HAP-1 (cell line): ENCODE measurements around the gene SOX1.

ENCODE experiments used
- DNase-seq, 2 experiments: peaks; one replicate each; pipeline ENCODE4 v3.0.0-alpha.2; 2016 to 2020; ENCODE audit warnings: low spot score in 2 of 2
- H3K27me3 ChIP-seq: fragments of 250-450 bp; sonication (Bioruptor Pico); 2 replicates; pipeline ENCODE4 v1.5.1; 2020; ENCODE audit warnings: low read depth, mild to moderate bottlenecking, moderate library complexity
- H3K36me3 ChIP-seq: fragments of 250-450 bp; sonication (Bioruptor Pico); replicated peaks from 2 replicates; pipeline ENCODE4 v1.5.1; 2020; ENCODE audit warnings: mild to moderate bottlenecking
- H3K4me1 ChIP-seq: fragments of 250-450 bp; sonication (Bioruptor Pico); 2 replicates; pipeline ENCODE4 v1.5.1; 2020; ENCODE audit warnings: mild to moderate bottlenecking
- H3K4me3 ChIP-seq: fragments of 250-450 bp; sonication (Bioruptor Pico); 2 replicates; pipeline ENCODE4 v1.5.1; 2020; ENCODE audit warnings: mild to moderate bottlenecking, moderate library complexity
- H3K9me3 ChIP-seq: fragments of 250-450 bp; sonication (Bioruptor Pico); 2 replicates; pipeline ENCODE4 v1.5.1; 2020; ENCODE audit warnings: mild to moderate bottlenecking, moderate library complexity
- in situ Hi-C: fragments of 300-500 bp; cut with MboI; formaldehyde crosslinking; loops from 3 replicates; pipeline ENCODE4 v1.14.3; 2020; ENCODE audit warnings: low sequenced_read_pairs, inconsistent platforms, mixed read lengths

SOX1 gene

GRCh38 chr13:112062072-112062567 is 4.8 kb upstream of the SOX1 start:
- no peak for DNase-seq
- no peak overlapping the region for H3K4me3 ChIP-seq
- H3K36me3 ChIP-seq = no peaks in the 10 kb centered on the region
- H3K4me1 ChIP-seq = no peaks in the 10 kb centered on the region
- in situ Hi-C loops = loop anchor here (25.0 kb wide), 2 partner anchors 375 to 550 kb away; no protein-coding TSS in a partner anchor
- peaks cover 78% of the 10 kb centered on the region for H3K27me3 ChIP-seq
- H3K9me3 ChIP-seq = no peaks in the 10 kb centered on the region

- DNase-seq = peak in 1 of 2 experiments; percentile 38
- Histone ChIP-seq H3K36me3 (no peaks in the 10 kb centered on the region), H3K27me3 (peaks cover 74% of the 10 kb centered on the region), H3K4me1 (no peaks in the 10 kb centered on the region), H3K9me3 (no peaks in the 10 kb centered on the region), H3K4me3 (no peak overlapping the region)
- in situ Hi-C loops = loop anchor here (25.0 kb wide), 2 partner anchors 374 to 549 kb away; no protein-coding TSS in a partner anchor
Measured at GRCh38 chr13:112062571-112063570, 4.1 kb upstream of the SOX1 start.

DNA sequence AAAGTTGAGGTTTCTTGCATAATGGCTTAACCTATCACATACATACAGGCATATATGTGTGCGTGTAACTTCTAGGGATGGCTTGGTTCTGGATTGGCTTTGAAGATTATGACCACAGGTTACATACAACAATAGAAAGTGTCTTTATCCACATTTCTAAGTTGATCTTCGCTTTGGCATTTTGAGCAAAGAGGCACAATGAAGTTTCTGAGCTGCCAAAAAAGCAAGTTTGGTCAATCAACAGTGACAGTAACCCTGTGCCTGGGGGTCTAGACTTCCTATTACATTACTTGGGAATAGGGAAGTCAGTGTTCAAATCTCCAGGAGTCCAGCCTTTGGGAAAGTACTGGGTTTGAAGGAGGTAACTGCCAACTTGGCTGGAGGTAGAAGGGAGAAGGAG is 3.1 kb upstream of the SOX1 start:
- Histone ChIP-seq H3K9me3 (no peaks in the 10 kb centered on the region), H3K4me1 (no peaks in the 10 kb centered on the region), H3K4me3 (no peak overlapping the region), H3K36me3 (no peaks in the 10 kb centered on the region), H3K27me3 (peaks cover 65% of the 10 kb centered on the region)
- no peak for DNase-seq
- in situ Hi-C loops = loop anchor here (25.0 kb wide), 2 partner anchors 373 to 548 kb away; no protein-coding TSS in a partner anchor

GRCh38 chr13:112064222-112064621 is 2.7 kb upstream of the SOX1 start:
- Histone ChIP-seq H3K27me3 (peaks cover 60% of the 10 kb centered on the region), H3K9me3 (no peaks in the 10 kb centered on the region), H3K36me3 (no peaks in the 10 kb centered on the region), H3K4me3 (no peak overlapping the region), H3K4me1 (no peaks in the 10 kb centered on the region)
- in situ Hi-C loops = loop anchor here (25.0 kb wide), 2 partner anchors 373 to 548 kb away; no protein-coding TSS in a partner anchor
- DNase-seq = no peak

DNA sequence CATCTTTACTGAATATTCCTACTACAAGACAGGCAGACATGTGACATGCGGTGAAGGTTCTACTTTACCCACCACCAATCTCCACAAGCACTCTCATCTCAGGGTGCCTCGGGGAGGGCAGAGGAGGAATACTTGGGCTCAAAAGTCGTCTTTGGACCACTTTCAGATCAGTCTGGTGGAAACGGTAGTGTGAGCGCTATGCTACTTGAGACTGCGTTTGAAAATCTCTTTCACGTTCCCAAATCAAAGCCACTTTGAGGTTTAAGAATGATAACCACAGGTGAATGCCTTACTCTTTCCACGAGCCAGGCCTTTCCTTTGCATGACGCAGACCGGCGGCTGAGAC is 1.5 kb upstream of the SOX1 start:
- DNase-seq = no peak
- no peaks in the 10 kb centered on the region for H3K4me1 ChIP-seq
- H3K4me3 ChIP-seq = no peak overlapping the region
- H3K9me3 ChIP-seq = no peaks in the 10 kb centered on the region
- peaks cover 48% of the 10 kb centered on the region for H3K27me3 ChIP-seq
- in situ Hi-C loops = loop anchor here (25.0 kb wide), 2 partner anchors 372 to 547 kb away; no protein-coding TSS in a partner anchor
- no peaks in the 10 kb centered on the region for H3K36me3 ChIP-seq

DNA sequence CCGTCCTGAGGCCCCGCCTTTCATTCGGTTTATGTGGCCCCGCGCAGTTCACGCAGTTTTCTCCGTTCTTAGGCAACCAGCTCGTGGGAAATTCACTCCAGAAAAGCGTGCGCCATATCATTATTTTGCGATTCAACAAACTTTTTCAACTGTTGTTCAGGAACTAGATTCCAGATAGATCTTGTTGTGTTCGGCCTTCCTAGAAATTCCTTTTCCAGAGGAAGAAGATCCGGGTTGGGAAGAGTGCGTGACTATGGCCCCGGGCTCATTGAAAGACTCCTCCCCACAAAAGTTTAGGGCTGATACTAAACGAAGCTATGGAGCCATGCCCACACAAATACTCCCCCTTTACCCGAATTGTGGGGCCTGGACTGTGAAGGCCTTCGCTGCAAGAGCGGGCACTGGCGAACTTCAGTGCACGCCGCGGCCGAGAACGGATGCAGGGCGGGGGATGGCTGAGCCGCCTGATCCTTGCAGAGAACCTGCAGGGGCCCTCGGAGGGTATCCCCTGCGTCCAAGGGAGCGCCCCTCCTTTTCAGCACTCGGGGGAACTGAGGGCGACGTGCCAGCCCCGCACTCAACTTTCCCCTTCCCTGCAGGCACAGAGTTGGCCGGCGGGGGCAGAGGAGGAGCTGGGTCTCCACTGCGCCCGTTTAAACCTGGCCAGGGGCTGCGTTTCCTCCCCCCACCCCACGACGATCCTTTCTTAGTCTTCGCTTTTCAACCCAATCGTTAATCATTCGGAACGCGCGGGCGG is 904 bp upstream of the SOX1 start:
- H3K9me3 ChIP-seq = no peaks in the 10 kb centered on the region
- no peak overlapping the region for H3K4me3 ChIP-seq
- in situ Hi-C loops = loop anchor here (25.0 kb wide), 2 partner anchors 371 to 546 kb away; no protein-coding TSS in a partner anchor
- no peaks in the 10 kb centered on the region for H3K36me3 ChIP-seq
- DNase-seq = no peak
- H3K4me1 ChIP-seq = no peaks in the 10 kb centered on the region
- peaks cover 44% of the 10 kb centered on the region for H3K27me3 ChIP-seq

DNA sequence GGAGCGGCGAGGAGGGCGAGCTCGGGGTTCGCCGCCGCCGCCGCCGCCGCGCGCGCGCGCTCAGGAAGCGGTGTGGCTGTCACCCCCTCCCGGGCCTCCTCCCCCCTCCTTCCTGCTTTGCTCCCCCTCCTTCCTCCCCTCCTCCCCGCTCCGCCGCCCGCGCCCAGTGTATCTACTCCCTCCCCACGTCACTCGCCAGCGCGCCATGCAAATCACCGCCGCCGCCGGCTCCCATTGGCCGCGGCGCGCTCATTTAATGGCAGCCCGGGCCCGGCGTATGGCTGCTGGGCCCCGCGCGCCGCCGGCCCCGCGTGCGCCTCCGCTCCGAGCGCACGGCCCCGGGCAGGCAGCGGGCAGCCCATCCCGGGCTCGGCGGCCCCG is 335 bp upstream of the SOX1 start:
- Histone ChIP-seq H3K9me3 (no peaks in the 10 kb centered on the region), H3K27me3 (peaks cover 38% of the 10 kb centered on the region), H3K36me3 (no peaks in the 10 kb centered on the region), H3K4me3 (no peak overlapping the region), H3K4me1 (no peaks in the 10 kb centered on the region)
- peak; percentile 12 to 75 for DNase-seq
- in situ Hi-C loops = loop anchor here (25.0 kb wide), 2 partner anchors 371 to 546 kb away; no protein-coding TSS in a partner anchor

DNA sequence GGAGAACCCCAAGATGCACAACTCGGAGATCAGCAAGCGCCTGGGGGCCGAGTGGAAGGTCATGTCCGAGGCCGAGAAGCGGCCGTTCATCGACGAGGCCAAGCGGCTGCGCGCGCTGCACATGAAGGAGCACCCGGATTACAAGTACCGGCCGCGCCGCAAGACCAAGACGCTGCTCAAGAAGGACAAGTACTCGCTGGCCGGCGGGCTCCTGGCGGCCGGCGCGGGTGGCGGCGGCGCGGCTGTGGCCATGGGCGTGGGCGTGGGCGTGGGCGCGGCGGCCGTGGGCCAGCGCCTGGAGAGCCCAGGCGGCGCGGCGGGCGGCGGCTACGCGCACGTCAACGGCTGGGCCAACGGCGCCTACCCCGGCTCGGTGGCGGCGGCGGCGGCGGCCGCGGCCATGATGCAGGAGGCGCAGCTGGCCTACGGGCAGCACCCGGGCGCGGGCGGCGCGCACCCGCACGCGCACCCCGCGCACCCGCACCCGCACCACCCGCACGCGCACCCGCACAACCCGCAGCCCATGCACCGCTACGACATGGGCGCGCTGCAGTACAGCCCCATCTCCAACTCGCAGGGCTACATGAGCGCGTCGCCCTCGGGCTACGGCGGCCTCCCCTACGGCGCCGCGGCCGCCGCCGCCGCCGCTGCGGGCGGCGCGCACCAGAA is 1.1 kb downstream of the SOX1 start:
- no peaks in the 10 kb centered on the region for H3K9me3 ChIP-seq

GRCh38 chr13:112068540-112069060 is 1.7 kb downstream of the SOX1 start:
- Histone ChIP-seq H3K4me1 (no peaks in the 10 kb centered on the region), H3K36me3 (no peaks in the 10 kb centered on the region), H3K27me3 (peaks cover 23% of the 10 kb centered on the region), H3K9me3 (no peaks in the 10 kb centered on the region), H3K4me3 (no peak overlapping the region)
- no peak for DNase-seq
- in situ Hi-C loops = loop anchor here (25.0 kb wide), 2 partner anchors 369 to 544 kb away; no protein-coding TSS in a partner anchor

More for the DNA sequence above, 1.1 kb downstream of the SOX1 start:
- Histone ChIP-seq H3K4me3 (no peak overlapping the region), H3K4me1 (no peaks in the 10 kb centered on the region), H3K36me3 (no peaks in the 10 kb centered on the region), H3K27me3 (peaks cover 27% of the 10 kb centered on the region)
- DNase-seq = no peak
- in situ Hi-C loops = loop anchor here (25.0 kb wide), 2 partner anchors 369 to 544 kb away; no protein-coding TSS in a partner anchor

DNA sequence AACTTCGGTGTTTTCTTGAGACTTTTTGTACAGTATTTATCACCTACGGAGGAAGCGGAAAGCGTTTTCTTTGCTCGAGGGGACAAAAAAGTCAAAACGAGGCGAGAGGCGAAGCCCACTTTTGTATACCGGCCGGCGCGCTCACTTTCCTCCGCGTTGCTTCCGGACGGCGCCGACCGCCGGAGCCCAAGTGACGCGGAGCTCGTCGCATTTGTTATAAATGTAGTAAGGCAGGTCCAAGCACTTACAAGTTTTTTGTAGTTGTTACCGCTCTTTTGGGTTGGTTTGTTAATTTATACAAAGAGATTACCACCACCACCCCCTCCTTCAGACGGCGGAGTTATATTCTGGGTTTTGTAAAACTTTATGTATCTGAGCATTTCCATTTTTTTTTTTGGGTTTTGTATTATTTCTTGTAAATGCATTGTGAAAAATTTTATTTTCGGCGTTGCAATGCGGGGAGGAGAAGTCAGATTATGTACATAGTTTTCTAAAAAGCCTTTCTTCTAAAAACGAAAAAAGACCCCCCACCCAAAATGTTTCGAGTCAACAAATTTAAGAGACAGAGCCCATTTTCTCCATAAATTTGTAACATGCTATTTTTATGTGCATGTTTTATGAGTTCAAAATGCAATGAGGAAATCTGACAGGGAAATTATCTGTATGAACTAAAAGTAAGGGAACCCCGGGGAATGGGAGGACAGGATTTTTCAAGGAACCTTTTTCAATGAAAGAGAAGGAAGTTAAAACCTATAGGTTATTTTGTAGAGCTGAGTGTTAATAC is 2.3 kb downstream of the SOX1 start:
- Histone ChIP-seq H3K36me3 (no peaks in the 10 kb centered on the region), H3K27me3 (peaks cover 17% of the 10 kb centered on the region), H3K4me1 (no peaks in the 10 kb centered on the region), H3K4me3 (no peak overlapping the region), H3K9me3 (no peaks in the 10 kb centered on the region)
- in situ Hi-C loops = loop anchor here (25.0 kb wide), 2 partner anchors 368 to 543 kb away; no protein-coding TSS in a partner anchor
- DNase-seq = no peak

DNA sequence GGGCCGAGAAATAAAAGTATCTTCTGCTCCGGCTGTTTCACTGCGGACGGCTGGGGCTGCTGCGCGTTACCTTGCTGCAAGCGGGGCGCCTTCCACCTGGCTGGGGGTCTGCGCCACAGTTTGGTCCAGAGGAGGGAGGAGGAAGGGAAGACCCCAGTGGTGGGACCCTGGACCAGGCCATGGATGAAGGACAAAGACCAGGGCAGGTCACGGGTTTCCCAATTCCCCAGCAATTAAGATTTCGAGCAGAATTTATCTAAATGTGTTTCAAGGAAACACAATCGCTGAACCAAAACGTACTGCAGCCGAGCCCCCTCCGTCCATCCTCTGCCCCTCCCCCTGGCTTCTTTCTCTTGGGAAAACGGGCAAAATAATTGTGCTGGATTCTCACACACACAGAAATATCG is 2.9 kb downstream of the SOX1 start:
- H3K4me3 ChIP-seq = no peak overlapping the region
- no peak for DNase-seq
- no peaks in the 10 kb centered on the region for H3K4me1 ChIP-seq
- in situ Hi-C loops = loop anchor here (25.0 kb wide), 2 partner anchors 367 to 542 kb away; no protein-coding TSS in a partner anchor
- H3K9me3 ChIP-seq = no peaks in the 10 kb centered on the region
- H3K36me3 ChIP-seq = no peaks in the 10 kb centered on the region
- peaks cover 11% of the 10 kb centered on the region for H3K27me3 ChIP-seq

DNA sequence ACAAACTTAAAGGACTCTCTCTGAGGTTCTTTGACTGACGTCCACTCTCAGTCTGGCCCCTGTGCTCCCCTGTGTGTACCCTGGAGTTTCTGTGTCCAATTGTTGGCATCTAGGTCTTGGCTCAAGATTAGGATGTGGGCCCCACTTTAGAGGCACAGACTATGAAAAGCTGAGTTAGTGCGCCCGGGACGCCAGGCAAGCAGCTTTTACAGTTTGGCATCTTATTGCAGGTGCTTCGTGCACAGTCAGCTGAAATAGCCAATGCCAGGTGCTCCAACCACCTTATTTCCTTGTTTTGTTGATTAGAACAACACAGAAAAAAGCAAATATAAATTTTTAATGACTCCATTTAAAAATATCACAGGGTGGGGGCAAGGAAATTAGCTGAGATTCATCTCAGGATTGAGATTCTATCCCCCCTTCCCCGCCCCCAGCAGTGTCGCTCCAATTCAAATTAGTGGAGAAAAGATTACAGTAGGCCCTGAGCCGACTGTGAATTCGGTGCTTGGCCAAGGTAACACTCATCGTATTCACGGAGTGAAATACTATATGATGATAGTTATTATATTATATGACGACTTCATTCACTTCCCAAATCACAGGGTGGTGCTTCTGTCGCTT is 4.3 kb downstream of the SOX1 start:
- H3K27me3 ChIP-seq = 0 out of 2 replicates have a peak, but pooled peaks cover 2% of the 10 kb centered on the region
- no peak overlapping the region for H3K4me3 ChIP-seq
- H3K9me3 ChIP-seq = no peaks in the 10 kb centered on the region
- DNase-seq = no peak
- in situ Hi-C loops = loop anchor here (25.0 kb wide), 2 partner anchors 366 to 541 kb away; no protein-coding TSS in a partner anchor
- H3K36me3 ChIP-seq = no peaks in the 10 kb centered on the region
- no peaks in the 10 kb centered on the region for H3K4me1 ChIP-seq
